ENCODE measurements around the gene GAS2L1.
A peak's percentile ranks its signal among the peaks of the same experiment; 100 is the strongest.

DNA sequence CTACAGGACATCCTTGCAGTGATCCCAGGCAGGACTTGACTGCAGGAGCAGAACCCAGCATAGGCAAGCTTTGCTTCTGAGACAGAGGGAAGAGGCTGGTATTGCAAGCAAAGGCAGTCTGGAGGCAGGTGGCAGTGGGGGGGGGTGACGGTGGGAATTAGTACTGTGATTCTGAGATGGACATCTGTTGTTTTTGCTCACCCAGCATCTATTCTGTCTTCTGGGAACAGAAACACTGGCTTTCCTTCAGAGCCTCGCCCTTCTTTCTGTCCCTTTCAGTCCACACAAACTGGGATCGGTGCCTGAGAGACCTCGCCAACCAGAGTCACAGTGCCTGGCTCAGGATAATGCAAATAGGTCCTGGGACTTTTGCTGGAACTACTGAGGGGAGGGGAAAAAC, 40.2 kb downstream of the GAS2L1 start:
- TF ChIP-seq POLR2A (IDR thresholded peaks at IDR 0.05) (no peak), POLR2AphosphoS5 (IDR thresholded peaks at IDR 0.05) (peak; percentile 73)
- TF ChIP-seq, protein P1, sequence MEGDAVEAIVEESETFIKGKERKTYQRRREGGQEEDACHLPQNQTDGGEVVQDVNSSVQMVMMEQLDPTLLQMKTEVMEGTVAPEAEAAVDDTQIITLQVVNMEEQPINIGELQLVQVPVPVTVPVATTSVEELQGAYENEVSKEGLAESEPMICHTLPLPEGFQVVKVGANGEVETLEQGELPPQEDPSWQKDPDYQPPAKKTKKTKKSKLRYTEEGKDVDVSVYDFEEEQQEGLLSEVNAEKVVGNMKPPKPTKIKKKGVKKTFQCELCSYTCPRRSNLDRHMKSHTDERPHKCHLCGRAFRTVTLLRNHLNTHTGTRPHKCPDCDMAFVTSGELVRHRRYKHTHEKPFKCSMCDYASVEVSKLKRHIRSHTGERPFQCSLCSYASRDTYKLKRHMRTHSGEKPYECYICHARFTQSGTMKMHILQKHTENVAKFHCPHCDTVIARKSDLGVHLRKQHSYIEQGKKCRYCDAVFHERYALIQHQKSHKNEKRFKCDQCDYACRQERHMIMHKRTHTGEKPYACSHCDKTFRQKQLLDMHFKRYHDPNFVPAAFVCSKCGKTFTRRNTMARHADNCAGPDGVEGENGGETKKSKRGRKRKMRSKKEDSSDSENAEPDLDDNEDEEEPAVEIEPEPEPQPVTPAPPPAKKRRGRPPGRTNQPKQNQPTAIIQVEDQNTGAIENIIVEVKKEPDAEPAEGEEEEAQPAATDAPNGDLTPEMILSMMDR (IDR thresholded peaks at IDR 0.05) = no peak
